ENCODE data around the gene TTC28. TPM values are rescaled to one million over a fixed set of nuclear protein-coding genes. Genes with fewer than 3 reads are reported as not detected.

Gene TTC28
- total RNA-seq, 1 donor from 2014 or later: 23.2 TPM

GRCh38 chr22:28120691-28121592 lies 558.7 kb downstream of the TTC28 start:
- Histone ChIP-seq H3K9me3 (ENCODE audit: insufficient read depth, low read depth, low read length) (no peaks in the 10 kb centered on the region), H3K27ac (ENCODE audit: low read depth, low read length) (no peak overlapping the region), H3K79me2 (ENCODE audit: insufficient read depth, low read length) (no peaks in the 10 kb centered on the region), H3K4me2 (ENCODE audit: low read length) (no peak overlapping the region), H4K20me1 (ENCODE audit: insufficient read depth, low read length) (no peaks in the 10 kb centered on the region), H3K36me3 (ENCODE audit: insufficient read depth, low read length) (no peaks in the 10 kb centered on the region), H3K4me1 (ENCODE audit: insufficient read depth, low read length) (peaks cover 19% of the 10 kb centered on the region), H3K9ac (ENCODE audit: low read length) (no peak overlapping the region), H3K4me3 (ENCODE audit: insufficient read depth, low read depth, low read length) (no peak overlapping the region), H2AFZ (ENCODE audit: low read depth, low read length) (no peak overlapping the region), H3K27me3 (ENCODE audit: insufficient read depth, low read length) (no peaks in the 10 kb centered on the region)
- FAIRE-seq (no peak), DNase-seq (ENCODE audit: low read depth) (no peak)
- peaks cover 2% of the 10 kb centered on the region for H3K9me3 Mint-ChIP-seq (ENCODE audit: unreplicated experiment)
- no peak for TF ChIP-seq EZH2 (IDR thresholded peaks at IDR 0.05; ENCODE audit: insufficient read depth, low read length)
- no peak for TF ChIP-seq CTCF (IDR thresholded peaks at IDR 0.05; ENCODE audit: insufficient read depth, low read depth, low read length)
- H3K27me3 Mint-ChIP-seq (ENCODE audit: low read depth, unreplicated experiment): no peaks in the 10 kb centered on the region
- peaks cover 18% of the 10 kb centered on the region for H3K4me1 Mint-ChIP-seq (ENCODE audit: low read depth, unreplicated experiment)
- H3K4me3 Mint-ChIP-seq (ENCODE audit: unreplicated experiment): no peak overlapping the region
- H3K36me3 Mint-ChIP-seq (ENCODE audit: low read depth, unreplicated experiment): no peaks in the 10 kb centered on the region
- H3K27ac Mint-ChIP-seq (ENCODE audit: unreplicated experiment): no peak overlapping the region

GRCh38 chr22:28118957-28119631 lies 560.5 kb downstream of the TTC28 start:
- no peaks in the 10 kb centered on the region for H3K9me3 ChIP-seq (ENCODE audit: insufficient read depth, low read depth, low read length)
- Mint-ChIP-seq H3K36me3 (ENCODE audit: low read depth, unreplicated experiment) (no peaks in the 10 kb centered on the region), H3K4me3 (ENCODE audit: unreplicated experiment) (no peak overlapping the region), H3K27ac (ENCODE audit: unreplicated experiment) (no peak overlapping the region), H3K27me3 (ENCODE audit: low read depth, unreplicated experiment) (no peaks in the 10 kb centered on the region), H3K9me3 (ENCODE audit: unreplicated experiment) (peaks cover 2% of the 10 kb centered on the region), H3K4me1 (ENCODE audit: low read depth, unreplicated experiment) (peaks cover 26% of the 10 kb centered on the region)
- TF ChIP-seq CTCF (IDR thresholded peaks at IDR 0.05; ENCODE audit: insufficient read depth, low read depth, low read length): no peak
- TF ChIP-seq EZH2 (IDR thresholded peaks at IDR 0.05; ENCODE audit: insufficient read depth, low read length): no peak
- H3K79me2 ChIP-seq (ENCODE audit: insufficient read depth, low read length): no peaks in the 10 kb centered on the region
- H3K4me1 ChIP-seq (ENCODE audit: insufficient read depth, low read length): peaks cover 27% of the 10 kb centered on the region
- no peak for DNase-seq (ENCODE audit: low read depth)
- no peaks in the 10 kb centered on the region for H3K36me3 ChIP-seq (ENCODE audit: insufficient read depth, low read length)
- no peak overlapping the region for H3K4me2 ChIP-seq (ENCODE audit: low read length)
- no peak overlapping the region for H3K4me3 ChIP-seq (ENCODE audit: insufficient read depth, low read depth, low read length)
- no peak overlapping the region for H3K9ac ChIP-seq (ENCODE audit: low read length)
- H3K27ac ChIP-seq (ENCODE audit: low read depth, low read length): no peak overlapping the region
- FAIRE-seq: no peak
- H2AFZ ChIP-seq (ENCODE audit: low read depth, low read length): no peak overlapping the region
- H4K20me1 ChIP-seq (ENCODE audit: insufficient read depth, low read length): no peaks in the 10 kb centered on the region
- H3K27me3 ChIP-seq (ENCODE audit: insufficient read depth, low read length): no peaks in the 10 kb centered on the region
